GM19452 (cell line): Measurements from ENCODE around the gene ANGPTL2.

Experiments used
- ATAC-seq: cut with Tn5 transposase; IDR thresholded peaks from one replicate; pipeline ENCODE4 v1.9.1; 2021; ENCODE audit not compliant: unreplicated experiment

Gene ANGPTL2

DNA sequence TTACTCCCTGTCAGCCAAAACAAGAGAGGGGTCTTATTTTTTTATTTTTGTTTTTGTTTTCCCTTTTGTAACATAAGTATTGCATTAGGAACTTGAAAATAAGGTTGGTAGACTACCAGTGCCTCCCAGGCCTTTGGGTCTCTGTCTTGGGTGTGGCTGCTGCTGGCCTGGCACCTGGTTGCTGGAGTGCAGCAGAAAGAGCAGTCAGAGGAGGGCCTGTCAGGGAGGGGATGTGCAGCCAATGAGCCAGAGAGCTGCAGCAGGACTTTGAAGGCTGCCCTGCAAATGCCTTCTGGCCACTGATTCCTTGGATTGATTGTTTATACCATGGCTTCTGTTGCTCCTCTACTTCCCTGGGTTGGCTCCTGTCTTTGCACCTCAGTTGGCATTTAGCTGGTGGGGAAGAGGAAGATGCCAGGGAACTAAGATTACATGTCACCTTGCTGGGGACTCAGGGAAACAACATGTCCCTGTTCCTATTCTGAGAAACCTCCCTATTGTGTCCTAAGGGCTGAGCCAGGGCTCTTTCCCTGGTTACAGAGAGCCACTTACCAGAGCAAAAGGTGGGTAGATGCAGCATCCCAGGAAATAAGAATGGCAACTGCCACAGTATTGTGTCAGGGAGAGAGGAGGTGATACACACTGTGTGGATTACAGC is 66.6 kb downstream of the ANGPTL2 start:
- no peak for ATAC-seq

DNA sequence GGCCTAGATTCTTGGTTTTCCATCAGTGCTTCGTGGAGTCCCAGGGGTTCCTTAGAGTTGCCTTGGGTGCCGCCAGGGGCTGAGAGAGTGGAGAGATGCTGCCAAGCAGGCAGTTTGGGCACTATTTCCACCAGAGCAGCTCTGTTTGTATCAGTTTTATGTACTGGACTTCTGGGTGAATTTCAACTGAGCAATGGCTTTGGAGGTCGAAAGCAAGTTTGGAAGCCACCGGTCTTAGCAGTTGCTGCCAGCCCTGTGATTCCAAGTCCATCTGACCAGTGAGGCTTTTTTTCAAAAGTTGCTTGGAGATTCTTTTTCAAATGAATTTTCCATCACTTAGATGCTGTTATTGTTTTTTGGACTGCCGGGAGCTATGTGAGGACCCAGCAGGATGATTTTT is 68.5 kb downstream of the ANGPTL2 start:
- no peak for ATAC-seq

DNA sequence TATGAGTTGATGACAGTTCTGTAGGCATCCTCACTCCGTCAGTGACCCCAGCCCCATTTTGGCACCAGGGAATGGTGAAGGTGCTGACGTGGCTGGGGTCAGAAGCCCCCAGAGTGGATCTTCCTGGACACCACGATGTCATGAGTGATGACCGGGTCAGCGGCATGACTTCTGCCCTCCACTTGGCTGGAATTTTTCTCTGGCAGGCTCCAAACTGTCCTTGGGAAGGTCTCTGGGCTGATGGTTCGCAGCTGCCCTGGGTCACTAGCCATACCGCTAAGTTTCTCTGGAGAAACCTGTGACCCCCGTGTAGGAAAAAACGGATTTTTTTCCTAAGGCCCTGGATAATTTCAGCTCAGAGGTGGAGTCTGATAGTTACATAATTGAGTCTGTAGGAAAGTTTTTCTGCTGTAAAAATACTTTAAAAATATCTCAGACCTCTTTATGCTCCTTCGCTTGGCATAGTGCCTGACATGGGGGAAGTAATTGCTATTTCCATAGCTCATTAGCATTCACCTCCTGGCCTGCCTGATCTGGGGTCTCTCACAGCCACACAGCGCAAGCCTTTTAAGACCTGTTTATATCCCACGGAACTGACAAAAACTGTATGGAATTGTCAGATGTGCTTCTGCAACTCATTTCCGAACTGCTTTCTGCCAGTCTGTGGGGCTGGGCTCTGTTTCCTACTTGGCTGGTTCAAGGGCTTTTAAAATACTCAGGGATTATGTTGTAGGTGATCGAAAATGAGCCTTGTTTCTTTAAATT is 69.2 kb downstream of the ANGPTL2 start:
- no peak for ATAC-seq

GRCh38 chr9:127051881-127052595 is 70.4 kb downstream of the ANGPTL2 start:
- ATAC-seq = no peak

DNA sequence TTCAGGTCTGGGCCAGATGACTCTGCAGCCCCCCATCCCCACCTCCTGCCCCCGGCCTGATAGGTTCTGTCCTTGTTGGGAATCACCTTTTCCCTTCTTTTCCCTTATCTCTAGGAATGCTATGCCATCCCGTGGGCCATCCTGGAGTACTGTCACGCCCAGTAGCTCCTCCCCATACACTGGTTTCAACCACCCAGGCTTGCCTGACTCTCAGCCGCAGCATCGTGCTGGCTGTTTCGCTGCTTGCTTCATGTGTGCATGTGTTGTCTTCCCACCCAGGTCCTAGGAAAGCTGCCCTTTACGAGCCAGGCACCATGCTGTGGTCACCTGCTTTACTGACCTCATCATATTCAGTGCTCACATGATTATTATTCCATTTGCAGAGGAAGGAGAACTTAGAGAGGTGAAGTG is 71.8 kb downstream of the ANGPTL2 start:
- no peak for ATAC-seq

GRCh38 chr9:127050152-127050551 is 72.3 kb downstream of the ANGPTL2 start:
- ATAC-seq = no peak

DNA sequence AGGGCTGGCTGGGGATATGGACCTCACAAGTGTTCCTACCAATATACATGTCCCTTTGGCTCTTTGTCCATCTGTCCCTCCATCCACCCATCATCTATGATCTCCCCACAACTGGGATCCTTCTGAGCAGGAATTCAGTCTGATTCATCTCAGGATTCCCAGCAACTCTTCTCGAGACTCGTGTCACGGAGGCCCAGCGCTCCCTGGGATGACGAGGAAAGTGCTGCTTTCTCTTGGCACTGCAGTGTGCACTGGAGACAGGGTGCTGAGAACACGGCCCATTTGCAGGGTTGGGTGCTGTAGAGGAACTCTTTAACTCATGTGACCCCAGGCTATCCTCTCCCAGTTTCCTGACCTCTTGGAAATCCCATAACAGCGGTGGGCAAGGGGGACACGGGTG is 72.9 kb downstream of the ANGPTL2 start:
- ATAC-seq = no peak

DNA sequence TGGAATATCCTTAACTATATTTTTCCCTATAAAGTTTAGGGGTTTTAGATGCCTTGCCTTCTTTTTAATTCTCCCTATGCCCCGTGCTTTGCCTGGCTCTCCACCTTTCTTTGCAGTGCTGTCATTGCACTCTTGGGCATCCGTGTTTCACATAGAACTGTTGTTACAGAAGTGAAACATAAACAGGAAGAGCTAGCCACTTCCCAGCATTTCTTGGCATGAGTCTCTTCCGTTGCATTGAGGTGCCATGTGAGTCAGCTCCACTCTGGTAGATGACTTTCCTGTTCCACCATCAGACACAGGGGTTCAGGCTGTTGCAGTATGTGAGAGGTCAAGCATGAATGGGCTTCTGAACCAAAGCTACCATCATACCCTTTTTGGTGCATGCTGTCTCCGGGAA is 73.4 kb downstream of the ANGPTL2 start:
- ATAC-seq = no peak

- ATAC-seq = no peak
Measured at GRCh38 chr9:127047971-127048370, 74.5 kb downstream of the ANGPTL2 start.

DNA sequence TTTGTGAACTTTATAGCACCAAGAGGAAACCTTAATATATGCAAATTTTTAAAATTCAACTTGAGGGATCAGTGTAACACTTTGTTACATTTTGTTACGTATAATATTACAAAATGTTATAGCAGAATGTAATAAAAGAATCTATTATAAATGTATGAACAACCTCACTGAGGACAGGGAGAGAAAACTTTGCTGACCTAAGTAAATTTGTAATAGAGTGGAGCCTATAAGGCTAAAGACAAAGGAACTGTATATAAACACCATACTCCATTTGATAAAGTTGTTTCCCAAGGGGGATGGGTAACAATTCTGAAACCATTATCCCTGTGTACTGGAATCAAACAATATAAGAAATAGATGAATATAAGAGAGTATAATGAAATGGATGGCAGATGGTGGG is 77.3 kb downstream of the ANGPTL2 start:
- no peak for ATAC-seq

- ATAC-seq = no peak
Measured at GRCh38 chr9:127039492-127039891, 82.9 kb downstream of the ANGPTL2 start.

GRCh38 chr9:127038531-127038930 is 83.9 kb downstream of the ANGPTL2 start:
- no peak for ATAC-seq
